Stimulated activated CD8-positive, alpha-beta memory T cell treated with anti-CD3 and anti-CD28 coated beads, Interleukin-12 subunit alpha, Interleukin-12 subunit beta, amount 100 ng/mL, for 24 hours (primary cell): ENCODE data around the gene CCDC136.
A peak's percentile ranks its signal among the peaks of the same experiment; 100 is the strongest.

ENCODE experiments used
- DNase-seq: peaks from one replicate; pipeline ENCODE4 v3.0.0-alpha.2; 2020; ENCODE audit errors: extremely low read depth

The CCDC136 gene

GRCh38 chr7:128862571-128863432 lies 71.0 kb downstream of the CCDC136 start, which contains the start of gene ATP6V1F:
TSS of gene ATP6V1F (plus strand) at chr7:128862856. CDS start at chr7:128862905, 49 bp downstream.
- DNase-seq: peak; percentile 97

GRCh38 chr7:128863433-128863989 lies 71.7 kb downstream of the CCDC136 start:
- DNase-seq: no peak

GRCh38 chr7:128865303-128865702 lies 73.5 kb downstream of the CCDC136 start:
- DNase-seq: no peak

- no peak for DNase-seq
These were observed 74.5 kb downstream of the CCDC136 start for GRCh38 chr7:128865996-128866877.

GRCh38 chr7:128867241-128867640 lies 75.5 kb downstream of the CCDC136 start:
- DNase-seq: no peak

- no peak for DNase-seq
These were observed 76.3 kb downstream of the CCDC136 start for GRCh38 chr7:128867842-128868623.

GRCh38 chr7:128868624-128869137 lies 76.9 kb downstream of the CCDC136 start:
- DNase-seq: no peak

- DNase-seq: no peak
These were observed 77.6 kb downstream of the CCDC136 start for GRCh38 chr7:128869138-128869943.

GRCh38 chr7:128869944-128870285 lies 78.1 kb downstream of the CCDC136 start:
- DNase-seq: no peak

- DNase-seq: no peak
These were observed 79.3 kb downstream of the CCDC136 start for GRCh38 chr7:128871050-128871449.
